ENCODE measurements around the gene KRTAP19-4.

- no peak for TF ChIP-seq CTCF (IDR thresholded peaks at IDR 0.05)
- no peak for TF ChIP-seq EP300 (IDR thresholded peaks at IDR 0.05)
- no peak for TF ChIP-seq POLR2A (IDR thresholded peaks at IDR 0.05; ENCODE audit: low read depth)
Measured at GRCh38 chr21:30479259-30479658, 17.7 kb downstream of the KRTAP19-4 start.

Measured in esophagus muscularis mucosa (tissue), 4 donors.